ENCODE data around the gene MOSMO.

Gene MOSMO

DNA sequence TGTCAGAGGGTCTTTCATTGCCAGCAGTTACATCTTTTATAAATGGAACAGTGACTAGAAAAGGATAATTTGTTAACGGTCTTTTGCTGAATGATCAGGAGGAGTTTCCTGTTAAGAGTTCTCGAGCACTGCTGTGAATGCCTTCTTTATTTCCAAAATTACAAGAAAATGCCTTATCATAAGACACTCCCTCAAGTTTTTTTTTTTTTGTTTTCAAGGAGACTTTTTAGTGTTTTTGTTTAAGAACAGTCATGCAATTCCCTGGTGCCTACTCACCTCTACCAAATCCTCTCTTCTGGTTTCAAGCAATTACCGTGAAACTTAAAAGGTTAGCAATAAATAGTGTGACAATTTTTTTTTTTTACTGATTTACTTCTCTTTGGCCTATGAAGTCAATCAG, 65.4 kb downstream of the MOSMO start:
- Histone ChIP-seq H3K9me3 (ENCODE audit: control extremely low read depth in 1 of 5, control insufficient read depth in 4 of 5, insufficient read depth in 2 of 5, low read depth in 1 of 5, low read length in 4 of 5) (no peaks in the 10 kb centered on the region), H3K4me1 (ENCODE audit: control extremely low read depth in 1 of 4, control insufficient read depth in 4 of 4, insufficient read depth in 4 of 4, low read length in 3 of 4) (peaks cover 0 to 8% (median 0%) of the 10 kb centered on the region in 4 experiments)
- CTCF ChIA-PET: interaction anchor here (0.9 to 1.1 kb wide), 3 partner anchors 25 to 69 kb away, joined by 3 to 4 read pairs (median 4); no protein-coding TSS in a partner anchor

DNA sequence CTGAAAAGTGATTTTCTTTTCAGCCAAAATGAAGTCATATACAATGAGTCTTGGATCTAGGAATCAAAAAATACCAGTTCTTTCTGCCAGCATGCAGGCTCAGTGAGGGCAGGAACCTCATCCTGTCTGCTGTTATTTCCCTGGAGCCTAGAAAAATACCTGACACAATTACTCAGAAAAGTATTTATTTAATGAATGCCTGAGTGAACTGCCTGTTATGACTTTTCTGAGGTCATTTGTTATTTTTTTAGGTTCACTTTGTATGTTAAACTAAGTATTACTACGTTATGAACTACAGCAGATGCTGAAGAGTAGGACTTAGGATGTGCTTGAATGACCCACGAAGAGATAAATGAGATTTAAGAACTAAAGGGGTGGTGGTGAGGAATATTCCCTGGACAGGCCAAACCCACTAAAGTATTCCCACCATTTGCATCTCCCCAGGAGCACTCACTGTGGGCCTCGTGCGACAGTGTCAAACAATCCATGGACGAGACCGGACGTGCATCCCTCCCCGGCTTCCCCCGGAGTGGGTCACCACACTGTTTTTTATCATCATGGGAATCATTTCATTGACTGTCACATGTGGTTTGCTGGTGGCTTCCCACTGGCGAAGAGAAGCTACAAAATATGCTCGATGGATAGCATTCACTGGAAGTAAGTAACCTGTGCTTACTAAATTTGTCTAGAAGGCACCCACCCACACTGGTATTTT, 67.3 kb downstream of the MOSMO start:
- Histone ChIP-seq H3K9me3 (ENCODE audit: control extremely low read depth in 1 of 5, control insufficient read depth in 4 of 5, insufficient read depth in 2 of 5, low read depth in 1 of 5, low read length in 4 of 5) (no peaks in the 10 kb centered on the region), H3K36me3 (ENCODE audit: control insufficient read depth in 4 of 4, insufficient read depth in 4 of 4, low read length in 3 of 4) (peaks cover 0 to 6% (median 2%) of the 10 kb centered on the region in 4 experiments), H3K4me1 (ENCODE audit: control extremely low read depth in 1 of 4, control insufficient read depth in 4 of 4, insufficient read depth in 4 of 4, low read length in 3 of 4) (peaks cover 0 to 8% (median 0%) of the 10 kb centered on the region in 4 experiments), H3K27ac (ENCODE audit: insufficient read depth in 1 of 2, low read depth in 1 of 2, low read length in 2 of 2, poor library complexity in 1 of 2, severe bottlenecking in 2 of 2) (no peak overlapping the region), H3K4me3 (ENCODE audit: control insufficient read depth in 1 of 7, extremely low read depth in 1 of 7, insufficient read depth in 4 of 7, low read depth in 2 of 7, low read length in 6 of 7) (no peak overlapping the region), H3K27me3 (replicated peaks in 2 of 5; ENCODE audit: control insufficient read depth in 4 of 5, insufficient read depth in 5 of 5, low read length in 4 of 5) (no peaks in the 10 kb centered on the region)
- POLR2A ChIA-PET: no interaction called here
- CTCF ChIA-PET: interaction anchor here (3.3 to 5.6 kb wide), 4 partner anchors 8 to 72 kb away, joined by 12 to 181 read pairs (median 30); partner anchors contain the start of genes MOSMO and PDZD9
- WGBS (ENCODE audit: insufficient coverage): 89% methylated on average over 9 of the region's 11 CpGs
- DNase-seq: no peak

More for the DNA sequence above, 65.4 kb downstream of the MOSMO start:
- H3K36me3 ChIP-seq (ENCODE audit: control insufficient read depth in 4 of 4, insufficient read depth in 4 of 4, low read length in 3 of 4): peaks cover 0 to 4% (median 0%) of the 10 kb centered on the region in 4 experiments
- no CpG with 5 or more reads among the region's 3 CpGs for WGBS (ENCODE audit: insufficient coverage)
- POLR2A ChIA-PET: no interaction called here
- H3K27me3 ChIP-seq (replicated peaks in 2 of 5; ENCODE audit: control insufficient read depth in 4 of 5, insufficient read depth in 5 of 5, low read length in 4 of 5): no peaks in the 10 kb centered on the region
- H3K27ac ChIP-seq (ENCODE audit: insufficient read depth in 1 of 2, low read depth in 1 of 2, low read length in 2 of 2, poor library complexity in 1 of 2, severe bottlenecking in 2 of 2): no peak overlapping the region
- no peak for DNase-seq
- no peak overlapping the region for H3K4me3 ChIP-seq (ENCODE audit: control insufficient read depth in 1 of 7, extremely low read depth in 1 of 7, insufficient read depth in 4 of 7, low read depth in 2 of 7, low read length in 6 of 7)

GRCh38 chr16:22075776-22076175, 67.9 kb downstream of the MOSMO start:
- ChIA-PET POLR2A (no interaction called here), CTCF (interaction anchor here (1.5 to 5.6 kb wide), 5 partner anchors 8 to 73 kb away, joined by 3 to 181 read pairs (median 29); partner anchors contain the start of genes MOSMO and PDZD9)
- Histone ChIP-seq H3K9me3 (ENCODE audit: control extremely low read depth in 1 of 5, control insufficient read depth in 4 of 5, insufficient read depth in 2 of 5, low read depth in 1 of 5, low read length in 4 of 5) (no peaks in the 10 kb centered on the region), H3K27ac (ENCODE audit: insufficient read depth in 1 of 2, low read depth in 1 of 2, low read length in 2 of 2, poor library complexity in 1 of 2, severe bottlenecking in 2 of 2) (no peak overlapping the region), H3K4me1 (ENCODE audit: control extremely low read depth in 1 of 4, control insufficient read depth in 4 of 4, insufficient read depth in 4 of 4, low read length in 3 of 4) (peaks cover 0 to 3% (median 0%) of the 10 kb centered on the region in 4 experiments), H3K36me3 (ENCODE audit: control insufficient read depth in 4 of 4, insufficient read depth in 4 of 4, low read length in 3 of 4) (peaks cover 0 to 6% (median 2%) of the 10 kb centered on the region in 4 experiments), H3K27me3 (replicated peaks in 2 of 5; ENCODE audit: control insufficient read depth in 4 of 5, insufficient read depth in 5 of 5, low read length in 4 of 5) (no peaks in the 10 kb centered on the region), H3K4me3 (ENCODE audit: control insufficient read depth in 1 of 7, extremely low read depth in 1 of 7, insufficient read depth in 4 of 7, low read depth in 2 of 7, low read length in 6 of 7) (no peak overlapping the region)
- DNase-seq: no peak
- no CpG with 5 or more reads among the region's 1 CpG for WGBS (ENCODE audit: insufficient coverage)

GRCh38 chr16:22077700-22078313, 69.9 kb downstream of the MOSMO start:
- Histone ChIP-seq H3K27ac (ENCODE audit: insufficient read depth in 1 of 2, low read depth in 1 of 2, low read length in 2 of 2, poor library complexity in 1 of 2, severe bottlenecking in 2 of 2) (no peak overlapping the region), H3K4me3 (ENCODE audit: control insufficient read depth in 1 of 7, extremely low read depth in 1 of 7, insufficient read depth in 4 of 7, low read depth in 2 of 7, low read length in 6 of 7) (no peak overlapping the region), H3K27me3 (replicated peaks in 2 of 5; ENCODE audit: control insufficient read depth in 4 of 5, insufficient read depth in 5 of 5, low read length in 4 of 5) (no peaks in the 10 kb centered on the region), H3K9me3 (ENCODE audit: control extremely low read depth in 1 of 5, control insufficient read depth in 4 of 5, insufficient read depth in 2 of 5, low read depth in 1 of 5, low read length in 4 of 5) (no peaks in the 10 kb centered on the region), H3K4me1 (ENCODE audit: control extremely low read depth in 1 of 4, control insufficient read depth in 4 of 4, insufficient read depth in 4 of 4, low read length in 3 of 4) (no peaks in the 10 kb centered on the region), H3K36me3 (ENCODE audit: control insufficient read depth in 4 of 4, insufficient read depth in 4 of 4, low read length in 3 of 4) (peaks cover 0 to 6% (median 2%) of the 10 kb centered on the region in 4 experiments)
- POLR2A ChIA-PET: interaction anchor here (0.8 kb wide), 1 partner anchor 71 kb away, joined by 4 read pairs; no protein-coding TSS in a partner anchor
- DNase-seq: peak; percentile 72 to 87 (median 84)
- CTCF ChIA-PET: interaction anchor here (0.7 to 5.6 kb wide), 33 partner anchors 11 to 230 kb away, joined by 3 to 181 read pairs (median 6); partner anchors contain the start of genes MOSMO, PDZD9, POLR3E and VWA3A
- 70% methylated on average over 2 of the region's 8 CpGs for WGBS (ENCODE audit: insufficient coverage)

- Histone ChIP-seq H3K27me3 (replicated peaks in 2 of 5; ENCODE audit: control insufficient read depth in 4 of 5, insufficient read depth in 5 of 5, low read length in 4 of 5) (no peaks in the 10 kb centered on the region), H3K4me1 (ENCODE audit: control extremely low read depth in 1 of 4, control insufficient read depth in 4 of 4, insufficient read depth in 4 of 4, low read length in 3 of 4) (no peaks in the 10 kb centered on the region), H3K27ac (ENCODE audit: insufficient read depth in 1 of 2, low read depth in 1 of 2, low read length in 2 of 2, poor library complexity in 1 of 2, severe bottlenecking in 2 of 2) (no peak overlapping the region), H3K4me3 (ENCODE audit: control insufficient read depth in 1 of 7, extremely low read depth in 1 of 7, insufficient read depth in 4 of 7, low read depth in 2 of 7, low read length in 6 of 7) (no peak overlapping the region), H3K9me3 (ENCODE audit: control extremely low read depth in 1 of 5, control insufficient read depth in 4 of 5, insufficient read depth in 2 of 5, low read depth in 1 of 5, low read length in 4 of 5) (no peaks in the 10 kb centered on the region), H3K36me3 (ENCODE audit: control insufficient read depth in 4 of 4, insufficient read depth in 4 of 4, low read length in 3 of 4) (peaks cover 0 to 6% (median 2%) of the 10 kb centered on the region in 4 experiments)
- ChIA-PET CTCF (interaction anchor here (0.9 to 5.6 kb wide), 17 partner anchors 11 to 218 kb away, joined by 3 to 181 read pairs (median 12); partner anchors contain the start of genes MOSMO, PDZD9 and VWA3A), POLR2A (interaction anchor here (0.6 kb wide), 1 partner anchor 78 kb away, joined by 5 read pairs; no protein-coding TSS in a partner anchor)
- no peak for DNase-seq
- no CpG with 5 or more reads among the region's 1 CpG for WGBS (ENCODE audit: insufficient coverage)
Observed at GRCh38 chr16:22078656-22079055, 70.7 kb downstream of the MOSMO start.

DNA sequence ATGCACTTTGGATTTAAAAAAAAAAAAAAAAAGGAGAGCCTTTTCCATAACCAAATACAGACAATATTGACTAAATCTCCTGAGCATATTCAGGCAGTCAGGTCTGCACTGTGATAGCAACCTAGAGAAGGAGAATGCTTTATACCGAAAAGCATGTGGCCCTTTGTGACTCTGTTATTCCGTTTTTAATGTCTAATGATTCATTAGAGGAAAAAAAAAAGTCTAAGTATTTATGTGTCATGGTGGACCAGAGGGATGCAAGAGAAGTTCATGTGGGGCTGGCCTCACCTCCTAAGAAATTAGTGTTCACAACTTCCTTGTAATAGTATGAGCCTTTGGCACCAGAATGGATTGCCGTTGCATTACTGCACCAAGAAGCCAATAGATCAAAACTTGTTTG, 73.1 kb downstream of the MOSMO start:
- no peak overlapping the region for H3K27ac ChIP-seq (ENCODE audit: insufficient read depth in 1 of 2, low read depth in 1 of 2, low read length in 2 of 2, poor library complexity in 1 of 2, severe bottlenecking in 2 of 2)
- H3K4me3 ChIP-seq (ENCODE audit: control insufficient read depth in 1 of 7, extremely low read depth in 1 of 7, insufficient read depth in 4 of 7, low read depth in 2 of 7, low read length in 6 of 7): no peak overlapping the region
- H3K4me1 ChIP-seq (ENCODE audit: control extremely low read depth in 1 of 4, control insufficient read depth in 4 of 4, insufficient read depth in 4 of 4, low read length in 3 of 4): peaks cover 0 to 4% (median 0%) of the 10 kb centered on the region in 4 experiments
- no peak for DNase-seq
- H3K27me3 ChIP-seq (replicated peaks in 2 of 5; ENCODE audit: control insufficient read depth in 4 of 5, insufficient read depth in 5 of 5, low read length in 4 of 5): no peaks in the 10 kb centered on the region
- 100% methylated on average over 1 of the region's 3 CpGs for WGBS (ENCODE audit: insufficient coverage)
- ChIA-PET POLR2A (no interaction called here), CTCF (interaction anchor here (2.1 to 5.6 kb wide), 2 partner anchors 78 to 81 kb away, joined by 8 to 181 read pairs; partner anchors contain the start of genes MOSMO and PDZD9)
- H3K9me3 ChIP-seq (ENCODE audit: control extremely low read depth in 1 of 5, control insufficient read depth in 4 of 5, insufficient read depth in 2 of 5, low read depth in 1 of 5, low read length in 4 of 5): no peaks in the 10 kb centered on the region
- peaks cover 0 to 6% (median 2%) of the 10 kb centered on the region in 4 experiments for H3K36me3 ChIP-seq (ENCODE audit: control insufficient read depth in 4 of 4, insufficient read depth in 4 of 4, low read length in 3 of 4)

Measured in common myeloid progenitor, CD34-positive (primary cell).